ENCODE results near the gene EPHB3.

The EPHB3 gene

GRCh38 chr3:184581331-184581855 is 19.8 kb downstream of the EPHB3 start:
- no peak for DNase-seq (ENCODE audit: low spot score)

DNA sequence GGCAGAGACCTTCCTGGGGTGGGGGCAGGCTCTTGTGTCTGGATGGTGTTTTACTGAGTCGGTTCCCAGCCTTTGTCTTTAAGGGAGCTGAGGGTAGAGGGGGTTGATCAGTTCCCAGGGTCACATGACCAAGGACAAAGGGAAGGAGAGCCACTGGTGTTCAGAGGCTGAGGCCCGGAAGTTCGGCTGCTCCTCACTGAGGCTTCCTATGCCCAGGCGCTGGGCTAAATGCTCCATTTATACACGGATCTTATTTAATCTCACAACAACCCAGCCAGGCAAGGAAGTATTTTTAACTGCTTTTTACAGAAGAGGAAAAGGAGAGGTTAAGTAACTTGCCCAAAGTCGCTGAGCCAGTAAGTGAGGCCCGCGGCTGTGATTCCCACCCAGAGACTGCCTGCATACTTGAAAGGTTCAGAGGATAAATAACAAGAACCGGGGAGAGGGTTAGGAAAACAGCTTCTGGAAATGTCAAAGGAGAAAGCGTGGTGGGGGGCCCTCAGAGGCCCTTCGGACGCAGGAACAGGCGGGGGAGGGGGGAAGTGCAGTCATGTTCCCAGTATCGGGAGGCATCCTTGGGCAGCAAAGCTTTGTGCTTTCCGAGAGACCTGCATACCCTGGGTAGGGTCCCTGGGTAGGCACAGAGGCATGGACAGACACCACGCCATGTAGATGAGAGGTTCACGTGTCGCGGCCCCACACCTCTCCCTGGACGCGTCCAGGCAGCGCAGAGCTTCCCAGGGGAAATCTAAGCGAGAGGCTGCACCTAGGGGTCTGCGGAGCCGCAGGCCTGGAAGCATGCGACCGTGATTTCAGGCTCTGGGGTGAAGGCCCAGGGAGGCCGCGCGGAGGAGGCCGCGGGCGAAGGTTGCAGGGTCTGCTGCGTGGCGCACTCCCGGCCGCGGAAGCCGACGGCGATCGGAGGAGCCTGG is 21.3 kb downstream of the EPHB3 start:
- DNase-seq (ENCODE audit: low spot score) = no peak

DNA sequence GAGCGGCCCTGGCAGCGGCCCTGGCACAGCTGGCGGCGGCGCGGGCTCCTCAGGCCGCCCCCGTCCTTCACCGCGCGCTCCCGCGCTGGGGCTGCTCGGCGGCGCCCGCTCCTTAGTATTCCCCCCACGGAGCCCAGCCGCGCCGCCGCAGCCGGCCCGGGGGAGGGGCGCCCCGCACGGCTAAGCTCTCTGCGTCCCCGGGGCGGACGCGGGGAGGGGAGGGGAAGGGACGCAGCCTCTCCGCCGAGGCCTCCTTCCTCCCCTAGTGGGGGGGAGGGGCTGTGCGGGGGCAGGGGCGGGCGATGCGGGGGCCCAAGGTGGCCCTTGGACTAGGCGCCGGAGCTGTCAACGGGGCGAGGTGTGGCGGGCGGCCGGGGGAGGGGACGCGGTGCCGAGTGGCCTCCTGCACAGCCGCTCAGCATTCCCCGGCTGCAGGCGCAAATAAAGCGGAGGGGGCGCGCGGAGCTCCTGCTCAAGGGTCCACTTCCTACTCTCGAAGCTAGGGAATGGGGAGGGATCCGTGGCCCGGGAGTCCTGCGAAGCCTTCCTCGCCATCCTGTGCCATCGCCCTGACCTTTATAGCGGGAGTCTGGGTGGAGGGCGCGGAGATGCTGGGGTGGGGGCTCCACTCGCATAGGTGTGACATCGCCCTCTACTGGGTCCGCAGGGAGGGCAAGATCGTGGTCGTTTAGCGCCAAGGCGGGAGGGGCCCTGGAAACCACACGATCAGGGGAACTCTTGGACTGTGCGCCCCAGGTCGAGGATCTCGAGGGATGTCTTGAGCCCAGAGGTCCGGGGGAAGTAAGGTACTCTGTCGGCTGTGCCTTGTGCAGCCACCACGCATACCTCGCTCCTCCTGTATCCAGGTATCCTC is 22.2 kb downstream of the EPHB3 start:
- no peak for DNase-seq (ENCODE audit: low spot score)

GRCh38 chr3:184584464-184584891 is 22.9 kb downstream of the EPHB3 start:
- DNase-seq (ENCODE audit: low spot score) = no peak

DNA sequence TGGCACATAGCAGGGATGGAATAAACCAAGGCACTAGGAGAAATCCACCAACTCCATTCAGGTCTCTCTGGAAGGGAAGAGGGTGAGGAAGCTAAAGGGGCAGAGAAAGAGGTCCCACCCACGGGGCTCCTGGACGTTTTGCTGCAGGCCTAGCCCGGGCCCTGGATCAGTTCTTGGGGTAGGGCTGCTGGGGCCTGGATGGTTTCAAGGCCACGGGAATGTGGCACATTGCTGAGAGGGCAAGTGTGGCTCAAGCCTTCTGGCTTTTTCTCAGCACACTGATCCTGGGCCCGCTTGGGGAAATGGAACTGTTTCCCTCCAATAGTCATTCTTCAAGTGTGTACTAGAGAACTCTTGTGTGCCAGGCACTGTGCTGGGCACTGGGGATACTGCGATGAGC is 24.0 kb downstream of the EPHB3 start:
- no peak for DNase-seq (ENCODE audit: low spot score)

DNA sequence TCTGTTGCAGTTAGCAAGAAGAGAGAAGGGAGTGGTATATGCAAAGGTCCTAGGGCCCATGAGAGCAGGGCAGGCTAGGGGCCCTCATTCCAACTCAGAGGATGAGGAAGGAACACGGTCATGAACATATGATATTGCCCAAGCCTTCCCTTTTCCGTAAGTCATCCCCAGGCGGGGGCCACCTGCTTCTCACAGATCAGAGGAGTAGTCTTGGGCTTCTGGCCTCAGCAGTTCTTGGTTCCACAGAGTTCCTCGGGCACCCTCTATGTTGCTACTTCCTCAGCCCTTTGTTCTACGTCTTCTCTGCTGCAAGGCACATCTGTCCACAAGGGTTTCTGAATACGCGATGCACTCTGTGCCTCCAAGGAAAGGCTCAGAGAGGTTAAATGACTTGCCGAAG is 25.3 kb downstream of the EPHB3 start:
- no peak for DNase-seq (ENCODE audit: low spot score)

- DNase-seq (ENCODE audit: low spot score) = no peak
Measured at GRCh38 chr3:184588776-184589175, 27.2 kb downstream of the EPHB3 start.

DNA sequence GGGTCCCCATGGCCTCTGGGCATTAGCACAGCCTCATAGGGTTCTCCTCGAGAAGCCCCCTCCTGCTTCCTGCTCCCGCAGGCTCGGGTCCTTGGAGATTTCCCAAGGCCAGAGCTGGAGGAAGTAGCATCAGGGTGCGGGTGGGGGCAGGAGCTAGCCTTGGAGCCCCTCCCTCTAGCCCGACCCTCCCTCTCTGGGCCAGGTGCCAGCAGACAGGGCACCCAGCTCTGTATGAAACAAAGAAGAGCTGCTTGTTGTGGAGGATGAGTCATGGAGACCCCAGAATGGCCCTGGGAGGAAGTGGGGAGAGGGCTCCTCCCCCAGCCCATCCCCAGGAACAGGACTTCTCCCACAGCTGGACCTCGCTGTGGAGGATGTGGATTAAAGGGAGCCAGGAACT is 29.2 kb downstream of the EPHB3 start:
- no peak for DNase-seq (ENCODE audit: low spot score)

DNA sequence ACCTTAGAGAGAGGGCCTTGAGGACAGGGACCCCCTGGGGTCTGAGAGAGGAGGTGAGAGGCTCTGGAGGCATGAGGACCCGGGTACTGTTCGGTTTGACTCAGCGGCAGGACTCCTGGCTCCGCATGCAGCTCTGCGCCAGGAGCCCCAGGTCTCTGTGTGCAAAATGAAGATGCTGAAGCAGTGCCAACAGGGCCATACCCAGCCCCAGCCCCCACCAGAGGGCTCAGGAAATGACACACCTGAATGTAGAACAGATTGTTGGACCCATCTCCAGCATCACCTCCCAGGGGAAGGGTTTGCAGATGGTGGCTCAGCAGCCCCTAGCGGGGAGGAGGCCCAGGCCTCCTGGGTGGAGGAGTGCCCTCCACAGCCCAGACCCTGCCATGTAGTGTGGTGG is 30.2 kb downstream of the EPHB3 start:
- DNase-seq (ENCODE audit: low spot score) = no peak

- no peak for DNase-seq (ENCODE audit: low spot score)
Measured at GRCh38 chr3:184592371-184593219, 31.0 kb downstream of the EPHB3 start.

DNA sequence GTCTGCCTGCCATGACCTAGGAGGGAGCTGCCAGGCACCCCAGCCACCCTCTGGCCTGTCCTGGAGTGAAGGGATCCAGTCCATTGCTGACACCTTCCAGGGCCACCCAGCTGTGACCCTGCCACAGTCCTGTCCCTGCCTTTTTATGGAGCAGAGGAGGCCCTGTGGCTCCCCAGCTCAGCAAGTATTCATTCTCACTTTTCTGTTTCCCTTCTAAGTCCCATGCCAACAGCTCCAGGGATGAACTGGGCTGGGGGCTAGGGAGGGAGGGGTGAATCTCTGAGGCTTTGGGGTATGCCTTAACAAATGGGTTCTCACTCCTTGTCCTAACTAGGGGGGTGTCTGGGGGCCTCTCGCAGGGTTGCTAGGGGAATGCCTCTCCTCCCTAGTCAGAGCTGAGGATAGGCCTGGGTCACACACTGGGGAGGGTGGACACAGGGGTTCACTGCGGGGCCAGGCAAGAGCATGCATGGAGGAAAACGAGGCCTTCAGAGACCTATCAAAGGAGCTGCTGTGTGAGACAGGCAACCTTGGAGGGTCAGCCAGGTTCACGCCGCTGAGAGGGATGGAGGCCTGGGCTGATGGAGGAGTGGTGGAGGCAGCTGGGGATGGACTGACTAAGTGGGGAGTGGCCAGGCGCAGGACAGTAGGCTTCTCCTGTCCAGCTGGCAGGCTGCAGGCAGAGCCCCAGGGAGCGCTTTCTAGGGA is 31.8 kb downstream of the EPHB3 start:
- DNase-seq (ENCODE audit: low spot score) = no peak

DNA sequence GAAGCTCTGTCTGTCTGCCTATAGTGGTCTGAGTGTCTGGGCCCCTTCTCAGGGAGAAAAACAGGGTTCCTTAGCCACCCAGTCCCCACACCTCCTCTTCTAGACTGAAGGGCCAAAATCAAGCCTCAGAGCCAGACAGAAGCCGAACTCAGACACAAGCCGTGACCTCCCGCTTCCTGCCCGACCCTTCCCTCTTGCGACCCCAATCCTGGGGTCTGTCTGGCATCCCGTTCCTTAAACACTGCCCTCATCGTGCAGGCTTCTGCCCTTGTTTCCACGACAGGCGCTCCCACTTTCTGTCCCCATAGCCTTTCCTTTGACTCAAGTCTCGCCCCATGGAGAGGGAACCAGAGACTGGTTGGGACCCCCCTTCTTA is 32.3 kb downstream of the EPHB3 start:
- no peak for DNase-seq (ENCODE audit: low spot score)

- DNase-seq (ENCODE audit: low spot score) = no peak
Measured at GRCh38 chr3:184594371-184595001, 32.9 kb downstream of the EPHB3 start.

GRCh38 chr3:184595726-184596125 is 34.1 kb downstream of the EPHB3 start:
- DNase-seq (ENCODE audit: low spot score) = no peak

- DNase-seq (ENCODE audit: low spot score) = no peak
Measured at GRCh38 chr3:184596233-184596632, 34.6 kb downstream of the EPHB3 start.

GRCh38 chr3:184596886-184597575 is 35.4 kb downstream of the EPHB3 start:
- DNase-seq (ENCODE audit: low spot score) = no peak

- DNase-seq (ENCODE audit: low spot score) = no peak
Measured at GRCh38 chr3:184597829-184598573, 36.4 kb downstream of the EPHB3 start.

DNA sequence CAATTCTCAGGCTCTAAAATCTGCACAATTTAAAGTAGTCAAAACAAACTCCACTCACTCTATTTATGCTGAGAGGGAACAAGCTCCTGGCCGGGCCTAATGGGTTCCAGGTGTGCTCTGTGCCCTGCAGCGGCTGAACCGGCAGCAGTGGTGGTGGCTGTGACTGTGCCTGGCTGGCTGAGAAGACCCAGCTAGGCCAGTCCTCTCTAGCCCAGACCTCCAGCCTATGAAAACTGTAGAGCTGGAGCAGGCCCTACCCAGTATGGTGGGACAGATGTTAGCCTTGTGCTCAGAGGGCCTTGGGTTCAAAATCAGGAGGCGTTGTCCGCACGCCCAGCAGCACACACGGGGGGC is 37.0 kb downstream of the EPHB3 start:
- DNase-seq (ENCODE audit: low spot score) = no peak

DNA sequence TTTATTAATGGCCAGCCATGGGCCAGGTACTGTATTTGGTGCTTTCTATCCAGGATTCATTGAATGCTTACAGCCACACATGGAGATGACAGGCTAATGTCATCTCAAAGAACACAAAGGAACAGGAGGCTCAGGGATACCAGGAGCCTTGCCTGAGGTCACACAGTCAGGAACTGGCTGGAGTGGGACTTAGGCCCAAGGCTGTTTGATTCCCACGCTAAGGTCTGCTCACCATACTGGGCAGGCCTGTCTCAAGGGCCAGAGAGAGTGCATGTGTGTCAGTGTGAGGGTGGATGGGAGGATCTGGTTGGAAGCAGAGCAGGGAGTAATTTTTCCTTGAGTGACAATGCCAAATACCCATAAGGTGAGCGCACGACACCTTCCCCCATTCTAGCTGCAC is 37.6 kb downstream of the EPHB3 start:
- no peak for DNase-seq (ENCODE audit: low spot score)
